ENCODE results near the gene PIGN.

Gene PIGN

GRCh38 chr18:61998335-61998734 is 188.5 kb downstream of the PIGN start:
- no peak for DNase-seq

GRCh38 chr18:61995618-61996017 is 191.2 kb downstream of the PIGN start:
- DNase-seq: no peak

DNA sequence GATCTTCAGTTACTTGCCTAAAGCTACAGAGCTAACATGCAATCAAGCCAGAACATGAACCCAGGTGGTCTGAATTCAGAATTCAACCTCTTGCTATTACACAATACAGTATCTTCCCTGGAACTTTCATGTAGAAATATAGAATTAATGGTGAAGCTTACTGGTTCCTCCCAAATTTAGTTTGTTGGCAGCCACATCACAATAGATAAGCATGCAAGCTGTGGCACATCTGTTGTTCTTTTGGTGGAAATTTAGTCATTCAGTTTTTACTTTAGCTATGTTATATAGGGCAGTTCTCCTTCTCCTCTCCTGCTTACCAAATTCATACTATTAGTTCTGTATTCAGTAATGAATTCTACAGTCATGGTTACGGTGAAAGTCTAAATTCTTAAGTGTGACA is 193.0 kb downstream of the PIGN start:
- no peak for DNase-seq

GRCh38 chr18:61992923-61993322 is 193.9 kb downstream of the PIGN start:
- no peak for DNase-seq

- no peak for DNase-seq
Observed at GRCh38 chr18:61992285-61992684, 194.6 kb downstream of the PIGN start.

DNA sequence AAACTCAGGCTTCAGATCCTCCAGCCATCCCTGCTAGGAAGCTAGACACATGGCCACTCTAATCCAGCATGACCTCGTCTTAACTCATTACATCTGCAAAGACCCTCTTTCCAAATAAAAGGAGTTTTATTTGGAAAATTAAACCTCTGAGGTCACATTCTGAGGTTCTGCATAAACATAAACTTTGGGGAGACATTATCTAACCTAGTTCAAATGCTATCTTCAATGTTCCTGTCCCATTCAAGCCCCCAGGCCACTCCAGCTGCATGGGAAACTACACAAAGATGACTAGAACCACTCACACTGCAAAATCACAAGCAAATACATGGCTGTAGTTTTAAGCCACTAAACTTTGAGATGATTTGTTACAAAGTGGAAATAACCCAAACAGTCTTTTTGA is 195.0 kb downstream of the PIGN start:
- no peak for DNase-seq

GRCh38 chr18:61991201-61991600 is 195.7 kb downstream of the PIGN start:
- no peak for DNase-seq
